ENCODE results near the gene HNRNPAB.

- no peak for TF ChIP-seq CTCF (IDR thresholded peaks at IDR 0.05)
- no peak for TF ChIP-seq ZFX (IDR thresholded peaks at IDR 0.05; ENCODE audit: borderline replicate concordance)
Observed at GRCh38 chr5:178165581-178165980, 38.8 kb upstream of the HNRNPAB start.

Data from 22Rv1 (cell line).